NCI-H524 (cell line): ENCODE measurements around the gene CCDC88C.
"Not testable (repeated sequence)": the region's sequence is repeated elsewhere in the genome, so short reads cannot be mapped to it uniquely, and the experiment has no call there.

Source experiments
- DNase-seq, 2 experiments: peaks; one replicate each; lab custom pipeline; 2025; lab: John Stamatoyannopoulos, UW

The CCDC88C gene

GRCh38 chr14:91417120-91417982, at the start of gene CCDC88C:
CCDC88C (minus strand) TSS chr14:91417820; CDS start chr14:91417690, 130 bp downstream.
- DNase-seq, result peak; percentile 61 to 81

GRCh38 chr14:91466192-91466591, 48.6 kb upstream of the CCDC88C start:
- no peak for DNase-seq

DNA sequence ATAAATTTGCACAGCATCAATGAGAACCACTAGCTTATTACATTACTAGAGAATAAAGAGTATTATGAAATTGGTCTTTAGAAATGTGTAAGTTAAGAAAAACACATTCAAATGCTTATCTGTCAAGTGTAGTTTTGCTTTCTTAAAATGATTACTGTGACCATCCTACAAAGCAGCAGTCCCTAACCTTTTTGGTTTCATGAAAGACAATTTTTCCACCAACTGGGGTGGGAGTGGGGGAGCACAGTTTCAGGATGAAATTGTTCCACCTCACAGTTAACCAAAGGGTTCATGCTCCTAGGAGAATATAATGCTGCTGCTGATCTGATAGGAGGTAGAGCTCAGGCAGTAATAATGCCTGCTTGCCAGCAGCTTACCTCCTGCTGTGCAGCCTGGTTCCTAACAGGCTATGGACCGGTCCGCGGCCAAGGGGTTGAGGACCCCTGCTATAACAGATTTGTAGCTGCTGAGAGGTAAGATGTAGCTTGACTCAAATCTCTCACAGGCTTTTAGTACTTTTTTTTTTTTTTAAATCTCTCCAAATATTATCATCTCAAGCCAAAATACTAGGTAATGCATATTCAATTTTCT, 47.1 kb upstream of the CCDC88C start:
- DNase-seq, result no peak

- DNase-seq, result no peak
Measured at GRCh38 chr14:91458612-91459011, 41.0 kb upstream of the CCDC88C start.

- DNase-seq, result no peak
Measured at GRCh38 chr14:91456283-91456682, 38.7 kb upstream of the CCDC88C start.

GRCh38 chr14:91454580-91454979, 37.0 kb upstream of the CCDC88C start:
- DNase-seq, result no peak

GRCh38 chr14:91454155-91454554, 36.5 kb upstream of the CCDC88C start:
- no peak for DNase-seq

DNA sequence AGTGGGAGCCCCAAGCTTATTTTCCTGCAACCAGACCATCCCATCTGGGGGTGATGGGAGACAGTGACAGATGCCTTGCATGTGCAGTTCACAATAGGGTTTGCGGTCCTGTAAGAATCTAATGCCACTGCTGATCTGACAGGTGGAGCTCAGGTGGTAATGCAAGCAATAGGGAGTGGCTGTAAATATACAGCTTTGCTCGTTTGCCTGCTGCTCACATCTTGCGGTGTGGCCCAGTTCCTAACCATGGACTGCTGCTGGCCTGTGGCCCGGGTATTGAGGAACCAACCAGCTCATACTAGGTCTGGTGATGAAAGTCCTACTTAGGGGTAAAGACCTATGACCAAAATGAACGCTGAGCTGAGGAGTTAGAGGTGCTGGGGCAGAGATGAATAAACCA, 36.1 kb upstream of the CCDC88C start:
- no peak for DNase-seq

DNA sequence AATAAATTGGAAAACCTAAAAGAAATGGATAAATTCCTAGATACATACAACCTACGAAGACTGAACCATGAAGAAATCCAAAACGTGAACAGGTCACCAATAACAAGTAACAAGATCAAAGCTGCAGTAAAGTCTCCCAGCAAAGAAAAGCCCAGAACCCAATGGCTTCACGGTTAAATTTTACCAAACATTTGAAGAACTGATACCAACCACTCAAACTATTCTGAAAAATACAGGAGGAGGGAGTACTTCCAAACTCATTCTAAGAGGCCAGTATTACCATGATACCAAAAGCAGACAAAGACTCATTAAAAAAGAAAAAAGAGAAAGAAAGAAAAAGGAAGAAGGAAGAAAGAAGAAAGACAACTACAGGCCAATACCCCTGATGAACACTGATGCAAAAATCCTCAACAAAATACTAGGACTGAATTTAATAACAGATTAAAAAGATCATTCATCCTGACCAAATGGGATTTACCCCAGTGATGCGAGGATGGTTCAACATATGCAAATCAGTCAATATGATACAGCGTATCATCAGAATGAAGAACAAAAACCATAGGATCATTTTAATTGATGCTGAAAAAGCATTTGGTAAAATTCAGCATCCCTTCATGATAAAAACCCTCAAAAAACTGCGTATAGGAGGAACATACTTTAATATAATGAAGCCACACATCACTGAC, 26.9 kb upstream of the CCDC88C start:
- no peak for DNase-seq

- no peak for DNase-seq
Measured at GRCh38 chr14:91439345-91439744, 21.7 kb upstream of the CCDC88C start.

DNA sequence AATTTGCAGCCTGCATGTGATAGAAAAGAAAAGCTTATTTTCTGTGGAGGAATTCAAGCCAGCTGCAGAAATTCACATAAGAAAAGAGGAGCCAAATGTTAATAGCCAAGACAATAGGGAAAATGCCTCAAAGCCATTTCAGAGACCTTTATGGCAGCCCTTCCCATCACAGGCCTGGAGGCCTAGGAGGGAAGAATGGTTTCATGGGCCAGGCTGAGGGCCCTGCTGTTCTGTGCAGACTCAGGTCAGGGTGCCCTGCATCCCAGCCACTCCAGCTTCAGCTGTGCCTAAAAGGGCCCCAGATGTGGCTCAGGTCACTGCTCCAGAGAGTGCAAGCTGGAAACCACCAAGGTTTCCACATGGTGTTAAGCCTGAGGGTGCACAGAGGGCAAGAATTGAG, 21.2 kb upstream of the CCDC88C start:
- DNase-seq, result no peak

GRCh38 chr14:91436266-91436665, 18.6 kb upstream of the CCDC88C start:
- not testable (repeated sequence) for DNase-seq

DNA sequence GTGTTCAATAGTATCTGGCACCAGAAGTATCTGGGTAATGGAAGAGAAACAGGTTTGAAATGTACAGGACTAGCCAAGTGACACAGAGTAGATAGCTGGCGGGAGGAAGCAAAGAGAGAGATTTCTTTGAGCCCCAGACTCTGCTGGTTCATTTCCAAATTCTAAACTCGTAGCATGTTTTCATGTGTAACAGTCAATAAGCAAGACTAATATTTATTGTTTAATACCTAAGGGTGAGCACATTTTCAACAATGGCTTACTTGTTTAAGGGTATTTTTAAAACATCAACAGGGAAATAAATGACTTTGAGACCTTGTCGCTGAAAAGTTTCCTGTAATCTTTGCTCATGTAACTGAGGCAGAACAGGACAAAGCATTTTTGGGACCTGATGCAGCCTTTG, 11.8 kb upstream of the CCDC88C start:
- DNase-seq, result no peak

GRCh38 chr14:91428931-91429330, 11.3 kb upstream of the CCDC88C start:
- DNase-seq, result not testable (repeated sequence)

- DNase-seq, result not testable (repeated sequence)
Measured at GRCh38 chr14:91425531-91425944, 7.9 kb upstream of the CCDC88C start.

GRCh38 chr14:91424813-91425530, 7.4 kb upstream of the CCDC88C start:
- DNase-seq, result no peak

- DNase-seq, result no peak
Measured at GRCh38 chr14:91420686-91421085, 3.1 kb upstream of the CCDC88C start.

DNA sequence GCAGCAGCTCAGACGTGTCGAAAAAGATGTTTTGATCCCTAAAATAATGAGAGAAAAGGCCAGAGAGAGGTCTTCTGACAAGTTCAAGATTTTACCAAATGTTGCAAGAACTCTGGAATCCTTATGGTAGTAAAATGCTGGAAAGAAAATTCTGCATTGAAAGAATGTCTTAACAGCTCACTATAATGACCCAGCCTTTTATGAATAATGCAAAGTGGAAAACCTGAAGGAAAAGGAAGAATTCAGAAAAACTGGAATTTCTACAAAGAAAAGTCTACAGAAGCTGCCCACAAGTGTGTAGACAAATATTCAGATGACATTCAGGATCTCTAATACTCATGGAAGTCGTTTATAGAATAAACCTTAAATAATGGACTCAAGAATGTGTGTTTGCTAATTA, 1.8 kb upstream of the CCDC88C start:
- DNase-seq, result no peak

DNA sequence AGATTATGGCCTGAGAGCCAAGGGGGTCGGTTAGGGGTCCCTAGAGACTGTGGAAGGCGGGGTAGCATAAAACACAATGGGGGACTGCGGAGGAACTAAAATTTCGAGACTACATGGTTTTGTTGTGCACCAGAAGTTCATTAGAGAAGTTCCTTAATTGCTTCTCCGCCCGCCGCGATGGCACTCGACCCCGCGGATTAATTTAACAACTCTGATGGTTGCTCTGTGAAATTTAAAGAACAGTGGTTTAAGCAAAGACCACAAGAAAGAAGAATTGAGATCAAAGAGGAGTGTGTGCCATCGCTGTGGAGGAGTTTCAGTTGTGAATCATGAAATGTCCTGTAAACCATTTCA, 1.4 kb upstream of the CCDC88C start:
- DNase-seq, result no peak

DNA sequence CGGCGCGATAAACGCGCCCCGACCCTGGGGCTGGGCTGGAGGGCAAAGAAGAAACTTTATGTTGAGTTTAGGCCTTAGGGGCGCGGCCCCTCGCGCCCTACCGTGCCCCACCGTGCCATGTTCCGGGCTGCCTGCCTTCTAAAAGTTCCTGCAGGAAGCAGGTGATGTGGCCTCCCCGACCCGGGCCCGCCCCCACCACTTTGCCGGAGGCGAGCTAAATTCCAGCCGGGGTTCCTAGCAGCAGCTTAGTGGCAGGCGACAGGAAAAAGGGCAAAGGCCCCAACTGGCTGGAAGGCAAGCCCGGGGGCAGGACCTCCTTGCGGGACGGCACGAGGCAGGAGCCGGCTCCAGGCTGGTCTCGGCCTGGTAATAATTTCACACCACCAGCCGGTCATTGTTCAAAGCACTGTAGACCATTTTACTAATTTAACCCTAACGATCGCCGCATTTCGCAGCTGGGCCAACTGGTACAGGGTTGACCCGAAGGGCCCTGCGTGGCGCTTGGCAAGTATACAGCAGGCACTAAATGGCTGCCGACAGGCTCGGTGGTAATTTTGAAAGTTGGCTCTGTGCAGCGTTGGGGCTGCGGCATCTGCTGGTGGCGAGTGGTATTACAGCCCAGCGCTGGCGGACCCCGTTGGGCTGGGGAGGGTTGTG, 895 bp upstream of the CCDC88C start:
- peak in 1 of 2 experiments; percentile 75 for DNase-seq

GRCh38 chr14:91417983-91418386, 365 bp upstream of the CCDC88C start:
- DNase-seq, result peak; percentile 61 to 78

DNA sequence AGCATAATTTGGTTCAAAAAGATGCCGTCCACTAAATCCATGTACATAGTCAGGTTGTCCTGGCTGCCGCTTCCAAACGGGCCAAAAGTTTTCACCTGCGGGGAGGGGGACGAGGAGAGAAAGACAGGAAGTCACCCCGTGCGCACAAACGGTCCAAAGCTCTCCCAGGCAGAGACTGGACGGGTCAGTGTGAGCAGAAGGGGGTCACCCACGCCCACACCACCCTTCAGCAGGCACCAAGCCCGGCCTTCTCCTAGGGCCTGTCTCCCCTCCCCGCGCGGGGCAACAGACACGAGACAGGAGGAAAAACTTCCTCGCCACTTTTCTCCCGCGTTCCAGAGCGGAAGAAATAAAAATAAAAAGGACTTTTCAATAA, 888 bp downstream of the CCDC88C start:
- DNase-seq, result no peak
